Pancreas (tissue), 10 donors: ENCODE results near the gene RAC2. TPM values are rescaled to one million over a fixed set of nuclear protein-coding genes. Genes with fewer than 3 reads are reported as not detected.
"Not testable (repeated sequence)": the region's sequence is repeated elsewhere in the genome, so short reads cannot be mapped to it uniquely, and the experiment has no call there.

Experiments
- ATAC-seq, 4 donors: fragments of 200-7000 bp; cut with Tn5 transposase; one replicate each; pipeline versions ENCODE4 v1.8.0 to v1.9.1; 2020; ENCODE audit warnings: mild to moderate bottlenecking in 4 of 4, moderate library complexity in 4 of 4
- DNase-seq, 6 donors: peaks; one replicate each; pipeline ENCODE4 v3.0.0-alpha.2; 2020
- FAIRE-seq: peaks from 2 replicates; lab custom pipeline; 2012; peaks lifted over from hg19 to GRCh38; lab: Jason Lieb, UNC
- H3K27ac ChIP-seq, 4 donors: fragments of 200-600 bp; sonication (generic); 1 replicate in 3 of 4; 2 replicates in 1 of 4; pipeline versions ENCODE4 v1.5.0 to v1.8.0; 2020
- H3K27me3 ChIP-seq, 4 donors: fragments of 200-600 bp; one replicate each; pipeline ENCODE4 v1.8.0; 2021
- H3K36me3 ChIP-seq, 3 donors: fragments of 200-600 bp; sonication (generic) in 1 of 3; one replicate each; pipeline versions ENCODE4 v1.5.0 to v1.8.0; 2020 to 2021
- H3K4me1 ChIP-seq, 3 donors: fragments of 200-600 bp; one replicate each; pipeline ENCODE4 v1.8.0; 2021
- H3K4me3 ChIP-seq, 4 donors: fragments of 200-600 bp; sonication (generic) in 2 of 4; one replicate each; pipeline versions ENCODE4 v1.5.0 to v1.8.0; 2020 to 2021
- H3K9me3 ChIP-seq, 4 donors: fragments of 200-600 bp; one replicate each; pipeline ENCODE4 v1.8.0; 2021
- WGBS, 2 donors: extraction: QIAGEN DNeasy Blood & Tissue Kit; methylation state at CpG; one replicate each; pipeline ENCODE4 v1.1.7; 2013; 5-methylcytosine and 5-hydroxymethylcytosine counted together
- intact Hi-C, 3 donors: fragments of 100-400 bp; cut with DNase I; formaldehyde crosslinking; loops; one replicate each; pipeline versions ENCODE4 v1.11.1 to v1.14.2; 2022
- polyA plus RNA-seq, 2 donors: library from polyadenylated mRNA; stranded (reverse); fragments of 200-250 nt; gene quantifications; one replicate each; pipeline ENCODE4 v1.2.3, GENCODE V29; 2013
- total RNA-seq, 6 donors: library from RNA; stranded (reverse); fragmentation: NEBNext Ultra II Directional in 4 of 6; extraction: Animal tissue kit (Norgen Biotek cat#: 25700) in 4 of 6; gene quantifications; one replicate each; pipeline versions ENCODE4 v1.2.1 to v1.2.4, GENCODE V29; 2021 to 2023
- TF ChIP-seq, protein P1 (sequence below), 4 donors: fragments of 200-600 bp; sonication (generic) in 3 of 4; IDR thresholded peaks; one replicate each; pipeline versions ENCODE4 v1.5.0 to v1.8.0; 2021; ENCODE audit warnings: antibody characterized with exemption in 4 of 4
- donor health status: healthy with polysubstance abuse.
- donor health status: DM: no; HTN: no; CAD: no; lungs with moderate emphysema.
- donor health status: DM: no; HTN: no; CAD: no.
- donor health status: control.
- donor health status: control.
- donor health status: Bipolar disorder and iron deficiency.
- donor health status: DM: yes; HTN: yes; CAD: no.
- donor health status: DM: no; HTN: no; CAD: no.
- donor health status: DM: no; HTN: no; CAD: no.
- donor health status: DM: yes; HTN: yes; CAD: no.

The RAC2 gene
- total and polyA plus RNA-seq, 8 donors = 0.91 to 12.8 (median 3.0) TPM

DNA sequence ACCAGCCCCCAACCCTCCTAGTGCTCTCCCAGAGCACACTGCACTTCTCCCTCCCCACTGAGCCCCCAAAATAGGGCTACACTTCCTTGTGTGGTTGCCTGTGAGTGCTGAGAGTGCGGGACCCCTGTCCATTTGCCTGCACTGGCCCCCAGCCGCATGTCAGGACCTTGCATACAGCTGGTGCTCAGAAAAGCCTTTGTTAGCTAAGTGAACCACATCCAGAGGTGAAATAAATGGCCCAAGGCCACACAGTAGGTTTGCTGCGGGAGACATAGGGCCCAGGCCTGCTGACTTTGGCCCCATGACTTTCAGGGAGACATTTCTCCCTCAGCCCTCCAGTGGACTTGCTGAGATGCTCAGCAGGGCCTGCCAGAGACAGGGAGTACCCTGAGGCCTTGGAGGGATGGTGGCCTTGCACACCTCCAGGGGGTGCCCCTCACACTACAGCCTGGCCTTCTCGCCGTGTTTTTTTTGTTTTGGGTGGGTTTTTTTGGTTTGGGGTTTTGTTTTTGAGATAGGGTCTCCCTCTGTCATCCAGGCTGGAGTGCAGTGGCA is 42.0 kb downstream of the RAC2 start:
- H3K4me3 ChIP-seq = no peak overlapping the region
- H3K36me3 ChIP-seq = no peaks in the 10 kb centered on the region
- ATAC-seq = no peak
- no peak overlapping the region for H3K27ac ChIP-seq
- FAIRE-seq = no peak
- H3K4me1 ChIP-seq = peaks cover 16 to 17% (median 17%) of the 10 kb centered on the region in 3 donors
- peak in 1 of 6 donors; percentile 30 for DNase-seq
- TF ChIP-seq, protein P1, sequence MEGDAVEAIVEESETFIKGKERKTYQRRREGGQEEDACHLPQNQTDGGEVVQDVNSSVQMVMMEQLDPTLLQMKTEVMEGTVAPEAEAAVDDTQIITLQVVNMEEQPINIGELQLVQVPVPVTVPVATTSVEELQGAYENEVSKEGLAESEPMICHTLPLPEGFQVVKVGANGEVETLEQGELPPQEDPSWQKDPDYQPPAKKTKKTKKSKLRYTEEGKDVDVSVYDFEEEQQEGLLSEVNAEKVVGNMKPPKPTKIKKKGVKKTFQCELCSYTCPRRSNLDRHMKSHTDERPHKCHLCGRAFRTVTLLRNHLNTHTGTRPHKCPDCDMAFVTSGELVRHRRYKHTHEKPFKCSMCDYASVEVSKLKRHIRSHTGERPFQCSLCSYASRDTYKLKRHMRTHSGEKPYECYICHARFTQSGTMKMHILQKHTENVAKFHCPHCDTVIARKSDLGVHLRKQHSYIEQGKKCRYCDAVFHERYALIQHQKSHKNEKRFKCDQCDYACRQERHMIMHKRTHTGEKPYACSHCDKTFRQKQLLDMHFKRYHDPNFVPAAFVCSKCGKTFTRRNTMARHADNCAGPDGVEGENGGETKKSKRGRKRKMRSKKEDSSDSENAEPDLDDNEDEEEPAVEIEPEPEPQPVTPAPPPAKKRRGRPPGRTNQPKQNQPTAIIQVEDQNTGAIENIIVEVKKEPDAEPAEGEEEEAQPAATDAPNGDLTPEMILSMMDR (IDR thresholded peaks at IDR 0.05) = no peak
- 78 to 88% methylated on average over 5 of the region's 5 CpGs for WGBS, 2 donors
- H3K9me3 ChIP-seq = no peaks in the 10 kb centered on the region
- intact Hi-C loops = loop anchor here in 2 of 3 donors (5.0 to 10.0 kb wide), 2 partner anchors 35 to 127 kb away; no protein-coding TSS in a partner anchor
- H3K27me3 ChIP-seq = no peaks in the 10 kb centered on the region

DNA sequence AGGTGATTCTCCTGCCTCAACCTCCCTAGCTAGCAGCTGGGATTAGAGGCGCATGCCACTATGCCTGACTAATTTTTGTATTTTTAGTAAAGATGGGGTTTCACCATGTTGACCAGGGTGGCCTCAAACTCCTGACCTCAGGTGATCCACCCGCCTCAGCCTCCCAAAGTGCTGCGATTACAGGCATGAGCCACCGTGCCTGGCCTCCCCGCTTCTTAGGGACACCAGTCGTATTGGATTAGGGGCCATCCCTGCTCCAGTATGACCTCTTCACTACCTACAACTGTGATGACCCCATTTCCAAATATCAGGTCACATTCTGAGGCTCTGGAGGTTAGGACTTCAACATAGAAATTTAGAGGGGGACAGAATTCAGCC is 42.6 kb downstream of the RAC2 start:
- not testable (repeated sequence) for H3K36me3 ChIP-seq, H3K9me3 ChIP-seq, FAIRE-seq, H3K27me3 ChIP-seq, H3K27ac ChIP-seq, ATAC-seq, H3K4me3 ChIP-seq
- intact Hi-C loops = loop anchor here in 2 of 3 donors (5.0 to 10.0 kb wide), 2 partner anchors 34 to 127 kb away; no protein-coding TSS in a partner anchor
- H3K4me1 ChIP-seq = peaks cover 23% of the 10 kb centered on the region in 3 donors
- DNase-seq = peak in 1 of 6 donors; percentile 25
- 88 to 97% methylated on average over 6 of the region's 6 CpGs for WGBS, 2 donors

DNA sequence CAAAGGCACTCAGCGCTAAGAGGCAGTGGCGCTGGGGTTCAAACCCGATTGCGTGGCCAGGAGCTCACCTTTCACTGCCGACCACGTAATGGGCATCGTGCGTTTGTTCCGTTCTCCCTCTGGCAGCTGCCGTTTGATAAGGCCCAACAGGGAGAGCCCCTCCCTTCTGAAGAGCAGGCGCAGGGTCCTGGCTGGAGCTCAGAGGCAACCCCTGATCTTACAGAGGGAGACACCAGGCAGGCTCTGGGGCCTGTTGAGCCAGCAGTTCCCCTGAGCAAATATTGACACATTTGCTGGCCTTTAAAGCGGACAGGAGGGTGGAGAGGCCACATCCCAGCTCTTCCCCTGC is 44.3 kb downstream of the RAC2 start:
- TF ChIP-seq, protein P1 (IDR thresholded peaks at IDR 0.05) = peak in 2 of 4 donors; percentile 5 to 22
- H3K36me3 ChIP-seq = no peaks in the 10 kb centered on the region
- H3K27me3 ChIP-seq = no peaks in the 10 kb centered on the region
- ATAC-seq (peak in 3 of 4 donors; percentile 6 to 35 (median 29)), FAIRE-seq (no peak), DNase-seq (peak in 2 of 6 donors; percentile 30 to 60)
- WGBS, 2 donors = 1 to 4% methylated on average over 12 of the region's 12 CpGs
- H3K27ac ChIP-seq = peak overlapping the region in 3 of 4 donors; percentile 31 to 95 (median 49)
- peaks cover 23 to 24% (median 24%) of the 10 kb centered on the region in 3 donors for H3K4me1 ChIP-seq
- peak overlapping the region in 2 of 4 donors; percentile 23 to 80 for H3K4me3 ChIP-seq
- intact Hi-C loops = loop anchor here in 2 of 3 donors (5.0 to 10.0 kb wide), 2 partner anchors 32 to 125 kb away; no protein-coding TSS in a partner anchor
- no peaks in the 10 kb centered on the region for H3K9me3 ChIP-seq

DNA sequence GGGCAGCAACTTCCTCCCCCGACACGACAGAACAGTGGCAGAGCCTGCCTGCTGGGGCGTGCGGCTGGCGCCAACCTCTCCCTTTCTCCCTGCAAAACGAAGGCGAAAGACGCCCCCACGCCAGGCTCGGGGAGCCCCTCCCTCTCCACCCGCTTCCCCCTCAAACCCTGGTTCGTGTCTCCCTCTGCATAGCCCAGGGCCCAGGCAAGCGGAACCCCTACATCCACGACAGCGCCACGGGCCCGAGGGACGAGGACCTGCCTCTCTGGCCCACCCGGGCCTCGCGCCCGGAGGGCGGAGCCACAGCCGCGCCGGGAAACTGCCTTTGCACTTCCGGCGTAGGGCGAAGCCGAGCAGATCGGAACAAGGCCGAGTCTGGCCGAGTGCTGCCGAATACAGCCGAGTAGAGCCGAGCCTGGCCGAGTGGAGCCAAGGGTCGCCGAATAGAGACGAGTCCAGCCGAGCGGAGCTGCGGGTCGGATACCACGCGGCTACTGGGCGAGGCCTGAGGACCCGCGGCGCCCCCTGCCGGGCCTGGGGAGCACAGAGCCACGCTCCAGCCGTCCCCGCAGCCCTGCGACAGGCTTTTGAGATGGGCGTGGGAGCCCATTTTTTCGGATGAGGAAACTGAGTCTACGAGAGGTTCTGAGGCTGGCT is 44.8 kb downstream of the RAC2 start:
- intact Hi-C loops = no loop called here
- WGBS, 2 donors = 0 to 1% methylated on average over 55 to 58 of the region's 58 CpGs

More for the DNA sequence above, 44.8 kb downstream of the RAC2 start:
- Histone ChIP-seq H3K36me3 (no peaks in the 10 kb centered on the region), H3K9me3 (no peaks in the 10 kb centered on the region), H3K4me1 (peaks cover 23 to 24% (median 24%) of the 10 kb centered on the region in 3 donors), H3K27me3 (no peaks in the 10 kb centered on the region), H3K27ac (peak overlapping the region; percentile 73 to 95 (median 84)), H3K4me3 (peak overlapping the region; percentile 37 to 80 (median 62))
- ATAC-seq = peak; percentile 87 to 94 (median 90)
- peak; percentile 96 to 100 (median 99) for DNase-seq
- TF ChIP-seq, protein P1 (IDR thresholded peaks at IDR 0.05) = peak; percentile 91 to 97 (median 92)
- peak; percentile 93 for FAIRE-seq
